HG02943 (cell line): Measurements from ENCODE around the gene NANOGP8.
"Not testable (repeated sequence)": the region's sequence is repeated elsewhere in the genome, so short reads cannot be mapped to it uniquely, and the experiment has no call there.

Experiments used
- ATAC-seq: cut with Tn5 transposase; IDR thresholded peaks from one replicate; pipeline ENCODE4 v1.9.1; 2021; ENCODE audit warnings: mild to moderate bottlenecking, low read depth, moderate library complexity; ENCODE audit not compliant: unreplicated experiment

NANOGP8 gene

GRCh38 chr15:35095941-35096340, 10.8 kb upstream of the NANOGP8 start:
- no peak for ATAC-seq

GRCh38 chr15:35092846-35093245, 7.8 kb upstream of the NANOGP8 start:
- no peak for ATAC-seq

- no peak for ATAC-seq
Measured at GRCh38 chr15:35092311-35092710, 7.2 kb upstream of the NANOGP8 start.

- no peak for ATAC-seq
Measured at GRCh38 chr15:35090104-35090807, 5.2 kb upstream of the NANOGP8 start.

- ATAC-seq, result no peak
Measured at GRCh38 chr15:35089551-35089950, 4.5 kb upstream of the NANOGP8 start.

GRCh38 chr15:35088329-35088728, 3.2 kb upstream of the NANOGP8 start:
- no peak for ATAC-seq

GRCh38 chr15:35087759-35088158, 2.7 kb upstream of the NANOGP8 start:
- ATAC-seq, result no peak

- ATAC-seq, result not testable (repeated sequence)
Measured at GRCh38 chr15:35082371-35083348, 2.4 kb downstream of the NANOGP8 start.

GRCh38 chr15:35081626-35082365, 3.3 kb downstream of the NANOGP8 start:
- not testable (repeated sequence) for ATAC-seq

GRCh38 chr15:35080226-35080625, 4.9 kb downstream of the NANOGP8 start:
- ATAC-seq, result no peak

- ATAC-seq, result no peak
Measured at GRCh38 chr15:35078221-35078915, 6.7 kb downstream of the NANOGP8 start.

- no peak for ATAC-seq
Measured at GRCh38 chr15:35071106-35071505, 14.0 kb downstream of the NANOGP8 start.

- no peak for ATAC-seq
Measured at GRCh38 chr15:35068846-35069475, 16.1 kb downstream of the NANOGP8 start.

- no peak for ATAC-seq
Measured at GRCh38 chr15:35067496-35068347, 17.4 kb downstream of the NANOGP8 start.

- no peak for ATAC-seq
Measured at GRCh38 chr15:35066094-35066493, 19.0 kb downstream of the NANOGP8 start.

- ATAC-seq, result no peak
Measured at GRCh38 chr15:35064576-35065190, 20.4 kb downstream of the NANOGP8 start.

- no peak for ATAC-seq
Measured at GRCh38 chr15:35062738-35063099, 22.4 kb downstream of the NANOGP8 start.
